ENCODE measurements around the gene RO60.
A peak's percentile ranks its signal among the peaks of the same experiment; 100 is the strongest.
"Not testable (repeated sequence)": the region's sequence is repeated elsewhere in the genome, so short reads cannot be mapped to it uniquely, and the experiment has no call there.

Gene RO60

GRCh38 chr1:193059282-193060114 is at the start of gene RO60, which contains the start of gene UCHL5:
Gene RO60 (plus strand): TSS chr1:193059612. CDS start chr1:193069055, 9,443 bp downstream.
Gene UCHL5 (minus strand): TSS chr1:193059360. CDS start chr1:193059260, 100 bp downstream.
- DNase-seq (ENCODE audit: low read depth) = peak; percentile 87

DNA sequence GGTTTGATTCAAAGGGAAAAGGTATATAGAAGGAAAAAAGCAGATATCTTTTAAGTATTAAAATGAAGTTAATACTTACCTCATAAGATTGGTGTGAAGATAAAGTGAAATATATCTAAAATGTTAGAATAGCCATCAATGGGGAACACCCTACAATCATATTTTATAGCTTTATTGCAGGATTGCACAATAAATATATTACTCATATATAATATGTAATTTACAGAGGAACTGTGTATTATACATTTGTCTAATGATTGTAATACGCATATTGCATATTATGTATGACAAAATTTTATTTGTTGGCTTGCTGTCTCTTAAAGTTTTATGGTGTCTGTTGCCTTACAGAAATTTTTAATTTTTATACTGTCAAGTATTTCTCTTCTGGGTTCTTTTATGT is 48.0 kb upstream of the RO60 start:
- no peak for DNase-seq (ENCODE audit: low read depth)

GRCh38 chr1:193013005-193013404 is 46.4 kb upstream of the RO60 start:
- no peak for DNase-seq (ENCODE audit: low read depth)

DNA sequence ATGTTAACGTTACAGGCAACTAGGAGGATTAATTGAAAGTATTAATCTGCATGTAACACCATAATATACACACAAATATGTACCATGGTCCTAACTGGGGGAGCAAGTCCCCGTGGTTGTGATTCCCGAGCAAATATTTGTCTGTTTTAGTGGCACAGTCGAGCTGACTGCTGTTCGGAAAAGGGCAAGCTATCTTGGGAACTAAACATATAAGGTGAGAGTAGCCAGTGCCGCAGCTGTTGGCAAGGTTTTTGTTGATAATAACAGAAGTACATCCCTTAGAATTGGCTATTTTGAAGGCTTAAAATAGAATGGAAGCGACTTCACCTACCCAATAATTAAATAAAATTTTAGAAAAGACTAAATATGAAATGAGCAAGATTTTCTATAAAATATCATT is 45.7 kb upstream of the RO60 start:
- no peak for DNase-seq (ENCODE audit: low read depth)

- no peak for DNase-seq (ENCODE audit: low read depth)
Observed at GRCh38 chr1:193014400-193014799, 45.0 kb upstream of the RO60 start.

DNA sequence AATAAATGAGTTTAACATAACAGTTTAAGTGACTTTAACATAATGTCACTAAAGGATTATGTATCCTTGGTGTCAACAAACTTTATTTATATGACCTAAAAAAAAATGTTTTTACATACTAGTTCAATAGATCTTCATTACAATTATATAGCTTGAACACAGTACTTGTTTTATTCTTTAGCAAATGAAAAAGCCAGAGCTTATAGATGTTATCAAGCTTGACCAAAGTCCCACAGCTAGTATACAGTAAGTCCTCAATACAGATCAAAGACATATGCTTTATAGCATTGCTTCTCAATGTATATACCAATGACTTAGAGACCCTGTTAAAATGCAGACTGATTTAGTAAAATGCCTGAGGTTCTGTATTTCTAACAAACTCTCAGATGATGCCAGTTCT is 42.6 kb upstream of the RO60 start:
- DNase-seq (ENCODE audit: low read depth) = no peak

- no peak for DNase-seq (ENCODE audit: low read depth)
Observed at GRCh38 chr1:193019442-193020026, 39.9 kb upstream of the RO60 start.

DNA sequence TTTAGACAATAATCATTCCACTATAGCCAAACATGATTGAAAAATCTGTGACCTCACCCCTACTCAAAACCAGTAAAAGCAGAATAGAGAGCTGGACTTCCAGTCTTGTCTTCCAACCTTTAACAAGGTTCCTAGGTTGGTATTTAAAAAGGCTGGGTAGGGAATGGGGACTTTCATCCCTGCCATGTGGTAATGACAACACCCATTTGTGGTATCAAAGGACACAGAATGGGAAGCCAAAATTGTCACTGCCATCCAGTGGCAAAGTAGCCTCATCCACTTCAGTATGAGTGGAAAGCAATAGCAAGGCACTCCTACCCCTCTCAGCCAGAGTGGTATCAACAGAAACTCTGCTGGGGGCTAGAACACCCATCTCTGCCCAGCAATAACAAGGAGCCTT is 34.2 kb upstream of the RO60 start:
- no peak for DNase-seq (ENCODE audit: low read depth)

DNA sequence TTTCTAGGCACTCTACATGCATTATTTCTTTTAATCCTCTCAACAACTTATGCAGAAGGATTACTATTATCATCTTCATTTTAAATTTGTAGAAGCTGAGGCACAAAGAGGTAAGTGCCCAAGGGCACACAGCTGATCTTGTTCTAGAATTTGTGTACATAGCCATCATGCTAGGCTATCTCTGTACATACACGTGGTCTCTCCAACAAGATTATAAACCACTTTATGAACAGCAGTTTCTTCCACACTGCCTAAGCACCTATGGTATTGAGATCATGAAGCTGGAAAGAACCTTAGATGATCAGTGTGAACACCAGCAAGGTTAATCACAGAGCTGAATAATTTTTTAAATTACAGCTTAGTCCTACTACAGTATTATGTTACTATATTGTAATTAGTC is 29.1 kb upstream of the RO60 start:
- no peak for DNase-seq (ENCODE audit: low read depth)

- no peak for DNase-seq (ENCODE audit: low read depth)
Observed at GRCh38 chr1:193031431-193031830, 28.0 kb upstream of the RO60 start.

- DNase-seq (ENCODE audit: low read depth) = not testable (repeated sequence)
Observed at GRCh38 chr1:193032643-193033427, 26.6 kb upstream of the RO60 start.

DNA sequence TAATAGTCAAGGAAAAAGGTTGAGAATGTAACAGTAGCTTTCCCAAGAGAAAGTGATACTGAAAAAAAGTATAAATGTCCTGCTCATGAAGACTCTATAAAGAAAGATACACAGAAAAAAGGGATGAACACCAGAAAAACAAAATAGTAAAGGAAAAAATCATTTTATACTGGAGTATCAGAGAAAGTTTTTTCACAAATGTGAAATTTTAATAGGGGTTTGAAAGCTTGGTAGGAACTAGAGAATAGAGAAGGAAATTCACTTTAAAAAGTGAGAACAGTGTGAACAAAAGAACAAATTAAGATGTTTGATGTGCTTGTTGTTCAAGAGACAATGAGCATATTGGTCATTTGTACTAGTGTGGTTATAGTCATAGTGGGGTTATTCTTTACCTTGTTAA is 25.8 kb upstream of the RO60 start:
- DNase-seq (ENCODE audit: low read depth) = no peak

GRCh38 chr1:193036337-193037047 is 22.9 kb upstream of the RO60 start:
- DNase-seq (ENCODE audit: low read depth) = no peak

GRCh38 chr1:193040011-193040410 is 19.4 kb upstream of the RO60 start:
- no peak for DNase-seq (ENCODE audit: low read depth)

GRCh38 chr1:193042766-193043691 is 16.4 kb upstream of the RO60 start:
- DNase-seq (ENCODE audit: low read depth) = no peak

DNA sequence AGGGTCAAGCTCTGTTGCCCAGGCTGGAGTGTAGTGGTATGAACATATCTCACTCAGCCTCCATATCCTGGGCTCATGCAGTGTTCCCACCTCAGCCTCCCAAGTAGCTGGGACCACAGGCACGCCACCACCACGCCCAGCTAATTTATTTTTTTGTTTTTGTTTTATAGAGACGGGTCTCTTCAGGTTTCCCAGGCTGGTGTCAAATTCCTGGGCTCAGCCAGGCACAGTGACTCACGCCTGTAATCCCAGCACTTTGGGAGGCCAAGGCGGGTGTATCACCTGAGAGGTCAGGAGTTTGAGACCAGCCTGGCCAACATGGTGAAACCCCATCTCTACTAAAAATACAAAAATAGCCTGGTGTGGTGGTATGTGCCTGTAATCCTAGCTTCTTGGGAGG is 10.5 kb upstream of the RO60 start:
- DNase-seq (ENCODE audit: low read depth) = not testable (repeated sequence)

- DNase-seq (ENCODE audit: low read depth) = no peak
Observed at GRCh38 chr1:193054169-193054675, 5.2 kb upstream of the RO60 start.

GRCh38 chr1:193058529-193059281 is 707 bp upstream of the RO60 start:
- DNase-seq (ENCODE audit: low read depth) = peak; percentile 42

- no peak for DNase-seq (ENCODE audit: low read depth)
Observed at GRCh38 chr1:193060115-193060403, 647 bp downstream of the RO60 start.

DNA sequence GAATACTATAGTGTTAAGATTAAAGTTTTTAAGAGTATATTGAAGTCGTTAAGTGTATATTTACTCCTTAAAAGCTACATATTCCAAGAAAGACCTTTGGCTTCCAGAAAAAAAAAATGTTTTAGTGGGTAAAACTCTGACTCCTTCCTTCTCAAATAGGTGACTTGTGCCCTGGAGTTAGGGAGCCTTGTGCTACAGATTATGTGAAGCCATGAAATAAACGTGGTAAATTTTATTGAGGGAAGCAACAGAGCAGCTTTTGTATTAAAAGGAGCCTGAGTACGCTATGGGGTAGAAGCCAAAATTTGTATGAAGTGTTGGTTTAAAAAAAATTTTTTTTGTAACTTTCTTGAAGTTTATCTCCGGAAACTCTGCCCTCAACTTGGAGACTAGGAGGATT is 994 bp downstream of the RO60 start:
- no peak for DNase-seq (ENCODE audit: low read depth)

Data from stimulated activated CD8-positive, alpha-beta memory T cell treated with anti-CD3 and anti-CD28 coated beads, Interleukin-12 subunit alpha, Interleukin-12 subunit beta, amount 100 ng/mL, for 4 hours (primary cell).